Measurements from ENCODE around the gene VASH2.

Gene VASH2

DNA sequence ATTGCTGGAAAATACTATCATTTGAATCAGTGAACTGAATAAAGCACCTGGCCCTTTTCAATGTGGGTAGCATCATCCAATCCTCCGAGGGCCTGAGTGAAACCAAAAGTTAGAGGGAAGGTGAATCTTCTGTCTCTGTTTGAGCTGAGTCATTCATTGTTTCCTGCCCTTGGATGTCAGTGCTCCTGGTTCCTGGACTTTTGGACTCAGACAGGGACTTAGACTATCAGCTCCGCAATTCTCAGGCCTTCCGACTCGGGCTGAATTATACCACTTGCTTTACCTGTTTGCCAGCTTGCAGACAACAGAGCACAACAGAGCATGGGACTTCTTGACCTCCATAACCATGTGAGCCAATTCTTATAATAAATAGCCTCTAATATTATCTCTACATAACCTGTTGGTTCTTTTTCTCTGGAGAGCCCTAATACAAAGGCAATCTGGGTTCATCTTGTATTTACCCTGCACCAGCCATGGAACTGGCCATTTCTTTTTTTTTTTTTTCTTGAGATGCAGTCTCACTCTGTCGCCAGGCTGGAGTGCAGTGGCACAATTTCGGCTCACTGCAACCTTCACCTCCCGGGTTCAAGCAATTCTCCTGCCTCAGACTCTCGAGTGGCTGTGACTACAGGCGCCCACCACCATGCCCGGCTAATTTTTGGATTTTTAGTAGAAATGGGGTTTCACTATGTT, 19.2 kb upstream of the VASH2 start:
- DNase-seq: no peak

DNA sequence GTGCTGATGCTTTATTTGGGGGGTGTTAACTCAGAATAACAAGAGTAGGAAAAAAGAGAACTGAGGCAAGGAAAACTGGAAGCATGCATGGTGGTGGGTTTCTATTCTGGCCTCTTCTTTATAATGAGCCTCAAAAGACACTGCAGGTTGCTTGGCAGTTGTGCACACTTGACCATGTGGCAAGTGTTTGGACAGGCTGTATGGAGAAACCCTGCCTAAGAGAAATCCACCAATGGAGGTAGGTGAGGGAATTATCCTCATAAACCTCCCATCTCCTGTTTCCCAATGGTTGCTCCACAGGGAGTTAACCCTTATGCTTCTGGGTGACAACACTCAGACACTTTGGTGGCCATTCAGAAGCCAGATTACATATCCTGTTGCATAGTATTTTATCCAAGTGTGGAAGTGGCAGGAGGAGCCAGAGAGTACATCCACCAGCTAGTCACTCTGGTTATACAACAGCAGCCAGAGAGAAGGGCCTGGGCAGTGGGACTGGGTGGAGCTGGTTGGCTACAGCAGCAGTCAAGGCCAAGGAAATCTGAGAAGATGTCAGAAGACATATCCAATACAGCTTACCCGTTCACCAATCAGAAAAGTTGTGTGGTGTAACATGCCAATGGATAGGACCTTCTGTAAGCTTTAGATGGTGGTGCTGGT, 16.4 kb upstream of the VASH2 start:
- DNase-seq: no peak

GRCh38 chr1:212935387-212935981, 14.9 kb upstream of the VASH2 start:
- DNase-seq: no peak

- DNase-seq: no peak
Measured at GRCh38 chr1:212937034-212937433, 13.3 kb upstream of the VASH2 start.

- DNase-seq: no peak
Measured at GRCh38 chr1:212938846-212939245, 11.5 kb upstream of the VASH2 start.

GRCh38 chr1:212941452-212941851, 8.9 kb upstream of the VASH2 start:
- DNase-seq: no peak

DNA sequence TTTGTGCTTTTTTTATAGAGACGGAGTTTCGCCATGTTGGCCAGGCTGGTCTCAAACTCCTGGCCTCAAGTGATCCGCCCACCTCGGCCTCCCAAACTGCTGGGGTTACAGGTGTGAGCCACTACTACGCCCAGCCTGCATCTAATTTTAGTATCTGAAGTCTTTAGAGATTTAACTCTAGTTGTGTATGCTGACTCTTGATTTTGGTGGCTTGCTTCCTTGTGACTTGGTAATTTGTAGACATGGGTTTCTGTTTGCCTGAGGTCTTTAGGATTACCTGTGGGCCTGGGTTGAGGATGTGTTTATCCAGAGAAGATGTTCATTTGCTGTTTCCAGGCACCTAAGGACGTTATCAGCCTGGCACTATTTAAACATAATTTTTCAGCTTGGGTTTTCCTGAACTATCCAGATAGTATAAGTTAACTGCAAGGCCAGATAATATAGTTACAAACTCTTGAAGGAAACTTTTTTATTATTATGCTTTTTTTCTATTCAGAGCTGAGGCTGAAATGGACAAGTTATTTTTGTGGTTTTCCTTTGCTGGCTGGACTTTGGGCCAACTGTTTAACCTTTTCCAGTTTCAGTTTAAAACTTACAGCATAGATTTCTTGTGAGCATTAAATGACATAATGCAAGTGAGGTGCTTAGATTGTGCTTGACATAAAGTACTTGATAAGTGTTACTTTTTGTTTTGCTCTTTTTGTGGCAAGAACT, 7.5 kb upstream of the VASH2 start:
- DNase-seq: no peak

GRCh38 chr1:212943393-212943710, 7.0 kb upstream of the VASH2 start:
- DNase-seq: no peak

DNA sequence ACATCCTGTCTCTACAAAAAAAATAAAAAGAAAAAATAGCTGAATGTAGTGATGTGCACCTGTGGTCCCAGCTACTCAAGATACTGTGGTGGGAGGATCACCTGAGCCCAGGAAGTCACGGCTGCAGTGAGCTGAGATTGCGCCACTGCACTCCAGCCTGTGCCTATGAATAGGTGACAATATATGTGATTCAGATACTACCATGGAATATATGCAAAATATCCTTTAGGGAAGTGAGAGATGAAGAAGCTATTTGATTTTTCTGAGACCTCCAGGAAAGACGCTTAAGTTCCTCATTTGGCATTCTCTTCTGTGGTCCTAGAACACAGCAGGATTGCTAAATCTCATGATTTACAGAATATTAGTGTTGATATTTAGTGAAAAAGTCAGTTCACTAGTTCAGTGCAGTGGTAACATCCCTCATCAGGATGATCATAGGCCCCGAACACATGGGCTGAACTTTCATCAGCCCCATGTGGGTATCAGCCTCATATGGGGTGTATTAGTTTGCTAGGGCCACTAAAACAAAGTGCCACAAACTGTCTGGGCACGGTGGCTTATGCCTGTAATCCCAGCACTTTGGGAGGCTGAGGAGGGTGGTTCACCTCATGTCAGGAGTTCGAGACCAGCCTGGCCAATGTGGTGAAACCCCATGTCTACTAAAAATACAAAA, 6.0 kb upstream of the VASH2 start:
- DNase-seq: no peak

DNA sequence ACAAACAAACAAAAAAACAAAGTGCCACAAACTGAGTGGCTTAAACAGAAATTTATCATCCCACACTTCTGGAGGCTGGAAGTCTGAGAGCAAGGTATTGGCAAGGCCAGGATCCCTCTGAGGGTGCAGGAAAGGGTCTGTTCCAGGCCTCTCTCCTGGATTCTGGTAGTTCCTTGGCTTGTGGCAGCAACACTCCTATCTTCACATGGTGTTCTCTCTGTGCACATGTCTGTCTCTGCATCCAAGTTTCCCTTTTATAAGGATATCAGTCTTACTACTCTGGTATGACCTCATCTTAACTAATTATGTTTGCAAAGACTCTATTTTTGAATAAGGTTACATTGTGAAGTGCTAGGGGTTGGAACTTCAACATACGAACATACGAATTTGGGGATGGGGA, 5.3 kb upstream of the VASH2 start:
- DNase-seq: no peak

DNA sequence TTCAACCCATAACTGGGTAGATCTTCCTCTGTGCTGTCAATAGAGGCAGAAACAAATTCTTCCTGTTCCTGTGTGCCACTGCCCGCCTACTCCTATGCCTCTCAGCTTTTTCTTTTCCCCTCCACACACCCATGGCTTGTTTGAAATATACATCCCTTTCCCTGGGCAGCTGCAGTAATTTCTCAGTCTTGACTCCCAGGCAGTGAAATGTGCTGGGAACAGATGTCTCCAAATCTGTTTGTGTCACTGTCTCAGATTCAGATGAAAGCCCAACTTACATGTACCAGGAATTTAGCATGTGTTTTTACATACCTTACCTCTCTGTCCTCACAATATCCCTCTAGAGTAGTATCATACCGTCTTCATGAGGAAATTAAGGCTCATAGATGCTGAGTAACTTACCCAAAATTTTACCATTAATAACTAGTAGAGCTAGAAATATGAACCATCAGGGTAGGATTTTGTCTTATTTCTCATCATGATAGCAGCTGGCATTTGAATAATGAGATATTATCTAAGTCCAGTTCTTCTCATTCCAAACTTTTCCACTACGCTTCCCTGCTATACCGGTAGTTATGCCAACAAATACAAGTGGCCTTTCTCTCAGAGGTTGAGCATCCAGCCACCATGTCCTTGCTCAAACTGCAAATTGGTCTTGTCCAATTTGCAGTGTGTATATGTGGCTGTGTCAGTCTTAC, 4.7 kb upstream of the VASH2 start:
- no peak for DNase-seq

GRCh38 chr1:212946872-212947271, 3.5 kb upstream of the VASH2 start:
- no peak for DNase-seq

DNA sequence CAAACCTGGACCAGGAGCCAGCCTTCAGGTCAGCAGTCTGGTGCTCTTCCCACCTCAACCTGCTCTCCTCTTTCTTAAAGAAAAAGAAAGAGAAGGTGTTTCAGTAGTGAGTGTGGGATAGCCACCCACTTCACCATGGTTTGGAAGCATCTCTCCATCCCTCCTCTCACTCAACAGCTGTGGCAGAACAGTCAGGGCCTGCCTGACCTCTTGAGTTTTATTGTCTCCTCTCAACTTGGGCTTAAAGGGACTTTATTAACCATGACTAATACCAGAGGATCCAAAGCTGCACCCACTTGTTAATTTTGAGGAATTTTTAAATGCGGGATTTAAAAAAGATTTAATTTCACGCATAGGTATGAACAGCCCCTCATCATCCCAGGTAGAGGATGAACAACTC, 570 bp upstream of the VASH2 start:
- DNase-seq: no peak

DNA sequence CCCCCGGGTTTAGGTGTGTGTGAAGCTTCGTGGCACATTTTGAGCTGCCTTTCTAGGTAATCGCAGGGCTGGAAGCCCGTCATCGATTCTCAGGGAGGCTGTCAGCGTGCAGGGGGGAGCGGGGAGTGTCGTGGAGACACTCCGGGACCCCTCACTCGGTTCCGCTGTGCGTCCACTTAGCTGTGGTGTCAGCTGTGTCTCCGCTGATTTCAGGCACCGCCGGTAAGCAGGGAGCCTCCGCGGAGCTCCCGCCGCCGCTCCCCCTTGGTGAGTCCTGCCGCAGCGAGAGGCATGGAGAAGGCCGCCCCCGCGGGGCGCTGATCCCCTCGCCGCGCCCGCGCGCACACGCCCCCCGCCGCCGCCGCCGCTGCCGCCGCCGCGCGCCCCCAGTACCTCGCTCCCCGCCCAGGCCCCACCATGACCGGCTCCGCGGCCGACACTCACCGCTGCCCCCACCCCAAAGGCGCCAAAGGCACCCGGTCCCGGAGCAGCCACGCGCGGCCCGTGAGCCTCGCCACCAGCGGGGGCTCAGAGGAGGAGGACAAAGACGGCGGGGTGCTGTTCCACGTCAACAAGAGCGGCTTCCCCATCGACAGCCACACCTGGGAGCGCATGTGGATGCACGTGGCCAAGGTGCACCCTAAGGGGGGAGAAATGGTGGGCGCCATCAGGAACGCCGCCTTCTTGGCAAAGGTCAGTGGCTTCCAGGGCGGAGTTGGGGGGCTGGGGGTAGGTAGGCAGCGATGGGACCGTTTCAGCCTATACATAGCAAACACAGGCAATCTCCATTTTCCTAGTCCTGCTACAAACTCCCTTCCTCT, 995 bp downstream of the VASH2 start:
- no peak for DNase-seq

DNA sequence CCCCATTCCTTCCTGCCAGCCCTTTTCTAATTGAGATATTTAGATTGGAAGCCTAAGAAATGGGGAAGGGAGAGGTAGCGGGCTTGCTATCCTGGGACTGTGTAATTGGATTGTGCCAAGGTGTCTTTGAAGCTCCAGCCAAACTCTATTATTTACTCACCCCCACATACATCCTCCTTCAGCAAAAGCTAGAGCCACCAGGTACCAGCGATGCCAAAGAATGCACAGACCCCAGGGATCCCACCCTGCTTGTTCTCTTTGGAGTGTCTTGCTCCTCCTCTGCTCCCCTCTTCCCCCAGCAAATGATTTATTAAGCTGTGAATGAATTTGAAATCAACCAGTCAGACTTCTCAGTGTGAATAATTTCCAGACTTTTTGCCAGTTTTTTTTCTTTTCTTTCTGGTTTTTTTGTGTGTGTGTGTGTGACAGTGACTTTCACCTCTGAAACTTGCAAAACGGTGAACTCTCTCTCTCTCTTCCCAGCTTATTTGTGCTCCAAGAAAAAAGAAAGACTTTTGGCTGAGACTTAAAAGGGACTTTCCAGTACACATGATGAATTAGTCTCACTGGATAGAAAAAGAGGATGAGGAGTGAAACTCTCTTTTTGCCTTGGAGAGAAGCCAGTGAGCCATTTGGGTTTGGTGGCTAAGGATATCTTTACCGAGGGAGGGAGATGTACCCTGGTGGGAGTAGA, 1.8 kb downstream of the VASH2 start:
- no peak for DNase-seq

GRCh38 chr1:212952641-212952976, 2.3 kb downstream of the VASH2 start:
- no peak for DNase-seq

DNA sequence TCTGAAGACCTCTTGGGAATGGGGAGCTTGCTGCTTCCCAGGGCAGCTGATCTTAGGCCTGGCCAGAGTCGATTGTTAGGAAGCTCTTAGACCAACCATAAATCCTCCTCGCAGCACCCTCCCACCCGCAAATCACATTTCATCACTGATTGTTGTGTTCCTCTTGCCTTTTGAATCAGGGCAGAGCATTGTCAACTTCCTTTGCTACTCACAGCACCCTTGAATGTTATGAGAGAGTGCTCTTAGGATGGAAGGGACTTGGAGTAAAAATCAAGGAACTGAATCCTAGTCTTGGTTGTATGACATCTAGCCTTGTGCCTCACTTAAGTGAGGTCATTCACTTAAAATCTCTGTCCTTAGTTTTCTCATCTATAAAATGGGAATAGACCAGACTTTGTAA, 3.0 kb downstream of the VASH2 start:
- no peak for DNase-seq

DNA sequence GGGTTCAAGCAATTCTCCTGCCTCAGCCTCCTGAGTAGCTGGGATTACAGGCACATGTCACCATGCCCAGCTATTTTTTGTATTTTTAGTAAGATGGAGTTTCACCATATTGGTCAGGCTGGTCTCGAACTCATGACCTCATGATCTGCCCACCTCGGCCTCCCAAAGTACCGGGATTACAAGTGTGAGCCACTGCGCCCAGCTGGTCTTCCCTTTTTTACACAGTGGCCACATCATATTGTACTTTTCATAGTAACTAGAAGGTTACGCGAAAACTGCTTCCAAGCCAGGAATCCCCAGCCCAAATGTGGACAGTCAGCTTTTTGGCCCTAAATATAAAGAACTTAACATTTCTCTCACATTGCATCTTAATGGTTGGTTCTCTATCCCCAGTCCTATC, 4.2 kb downstream of the VASH2 start:
- no peak for DNase-seq

DNA sequence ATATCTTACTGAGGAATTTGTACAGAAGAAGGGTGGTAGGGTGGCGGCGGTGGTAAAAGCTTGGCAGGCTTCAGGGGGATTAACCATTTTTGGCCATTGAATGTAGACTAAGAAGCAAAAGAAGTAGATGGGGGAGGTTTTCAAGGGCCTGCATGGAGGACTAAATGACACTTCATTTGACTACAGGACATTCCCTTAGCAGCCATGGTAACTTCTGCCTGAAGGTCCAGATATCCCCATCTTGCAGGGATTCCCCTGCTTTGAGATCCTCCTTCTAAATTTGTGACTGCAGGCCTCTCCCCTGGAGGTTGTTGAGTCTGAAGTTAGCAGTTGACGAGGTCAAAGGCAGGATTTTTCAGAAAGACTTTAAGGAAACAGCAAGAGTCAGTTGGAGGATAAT, 4.8 kb downstream of the VASH2 start:
- no peak for DNase-seq

- DNase-seq: no peak
Measured at GRCh38 chr1:212955961-212956620, 5.8 kb downstream of the VASH2 start.

GRCh38 chr1:212957546-212957945, 7.2 kb downstream of the VASH2 start:
- DNase-seq: no peak
